Suprapubic skin (tissue), 4 donors: Measurements from ENCODE around the gene PXDC1. TPM values are rescaled to one million over a fixed set of nuclear protein-coding genes. Genes with fewer than 3 reads are reported as not detected.

ENCODE experiments used
- DNase-seq, 2 donors: peaks; one replicate each; pipeline ENCODE4 v3.0.0-alpha.2; 2019; ENCODE audit warnings: low spot score in 2 of 2
- H3K27ac ChIP-seq: fragments of 200-600 bp; sonication (generic); one replicate; pipeline ENCODE4 v1.5.1; 2019
- H3K27me3 ChIP-seq: fragments of 200-600 bp; sonication (generic); one replicate; pipeline ENCODE4 v1.5.1; 2019
- H3K36me3 ChIP-seq: fragments of 200-600 bp; sonication (generic); one replicate; pipeline ENCODE4 v1.5.1; 2019
- H3K4me1 ChIP-seq: fragments of 200-600 bp; sonication (generic); one replicate; pipeline ENCODE4 v1.5.1; 2019
- H3K4me3 ChIP-seq: fragments of 200-600 bp; sonication (generic); one replicate; pipeline ENCODE4 v1.5.1; 2019; ENCODE audit warnings: mild to moderate bottlenecking
- H3K9me3 ChIP-seq: fragments of 200-600 bp; sonication (generic); one replicate; pipeline ENCODE4 v1.5.1; 2019
- CTCF ChIP-seq, 2 donors: fragments of 200-600 bp in 1 of 2; fragments of 450-650 bp in 1 of 2; sonication (generic) in 1 of 2; IDR thresholded peaks; one replicate each; pipeline ENCODE4 v1.5.1; 2016 to 2019; ENCODE audit warnings: antibody characterized with exemption in 2 of 2, mild to moderate bottlenecking in 1 of 2, moderate library complexity in 1 of 2
- EP300 ChIP-seq: sonication (generic); formaldehyde crosslinking; IDR thresholded peaks from one replicate; pipeline ENCODE4 v1.6.1; 2017; ENCODE audit warnings: antibody characterized with exemption
- POLR2A ChIP-seq, 2 donors: fragments of 450-650 bp; IDR thresholded peaks; one replicate each; pipeline ENCODE4 v1.6.1; 2017; ENCODE audit warnings: antibody characterized with exemption in 2 of 2, mild to moderate bottlenecking in 2 of 2, moderate library complexity in 2 of 2
- POLR2AphosphoS5 ChIP-seq, 3 donors: sonication (generic); formaldehyde crosslinking; IDR thresholded peaks; one replicate each; pipeline ENCODE4 v1.6.1; 2017; ENCODE audit warnings: antibody characterized with exemption in 3 of 3
- WGBS: methylation state at CpG from one replicate; pipeline ENCODE4 v1.1.5; 2018; 5-methylcytosine and 5-hydroxymethylcytosine counted together
- total RNA-seq, 4 donors: library from RNA; depleted of rRNA; stranded (reverse); fragments of >200 nt; gene quantifications; one replicate each; pipeline ENCODE4 v1.1.0, GENCODE V29; 2016

PXDC1 gene
- total RNA-seq, 4 donors from 2014 or later = 63.1 to 108 (median 68.5) TPM

GRCh38 chr6:3789896-3790558, 38.5 kb upstream of the PXDC1 start:
- Histone ChIP-seq H3K36me3 (no peaks in the 10 kb centered on the region), H3K27ac (no peak overlapping the region), H3K9me3 (no peaks in the 10 kb centered on the region), H3K4me3 (no peak overlapping the region), H3K4me1 (no peaks in the 10 kb centered on the region), H3K27me3 (no peaks in the 10 kb centered on the region)
- DNase-seq = no peak
- TF ChIP-seq EP300 (no peak), POLR2AphosphoS5 (IDR thresholded peaks at IDR 0.05) (no peak), CTCF (IDR thresholded peaks at IDR 0.05) (no peak), POLR2A (IDR thresholded peaks at IDR 0.05) (no peak)
- 93% methylated on average over 12 of the region's 12 CpGs for WGBS

GRCh38 chr6:3789018-3789895, 37.7 kb upstream of the PXDC1 start:
- DNase-seq = no peak
- H3K4me1 ChIP-seq = no peaks in the 10 kb centered on the region
- H3K4me3 ChIP-seq = no peak overlapping the region
- no peaks in the 10 kb centered on the region for H3K27me3 ChIP-seq
- H3K27ac ChIP-seq = no peak overlapping the region
- H3K9me3 ChIP-seq = no peaks in the 10 kb centered on the region
- no peak for TF ChIP-seq CTCF (IDR thresholded peaks at IDR 0.05)
- no peak for TF ChIP-seq POLR2A (IDR thresholded peaks at IDR 0.05)
- TF ChIP-seq POLR2AphosphoS5 (IDR thresholded peaks at IDR 0.05) = no peak
- no peak for TF ChIP-seq EP300
- no peaks in the 10 kb centered on the region for H3K36me3 ChIP-seq
- WGBS = 96% methylated on average over 13 of the region's 13 CpGs

- Histone ChIP-seq H3K4me3 (no peak overlapping the region), H3K36me3 (no peaks in the 10 kb centered on the region), H3K27me3 (no peaks in the 10 kb centered on the region), H3K4me1 (no peaks in the 10 kb centered on the region), H3K27ac (no peak overlapping the region), H3K9me3 (no peaks in the 10 kb centered on the region)
- TF ChIP-seq CTCF (IDR thresholded peaks at IDR 0.05) = no peak
- no peak for TF ChIP-seq EP300
- no peak for TF ChIP-seq POLR2A (IDR thresholded peaks at IDR 0.05)
- TF ChIP-seq POLR2AphosphoS5 (IDR thresholded peaks at IDR 0.05) = no peak
- 84% methylated on average over 10 of the region's 12 CpGs for WGBS
- no peak for DNase-seq
Measured at GRCh38 chr6:3788408-3789017, 37.0 kb upstream of the PXDC1 start.

- H3K27me3 ChIP-seq = no peaks in the 10 kb centered on the region
- WGBS = 85% methylated on average over 4 of the region's 4 CpGs
- H3K4me3 ChIP-seq = no peak overlapping the region
- no peak for TF ChIP-seq POLR2A (IDR thresholded peaks at IDR 0.05)
- TF ChIP-seq EP300 = no peak
- no peak for TF ChIP-seq CTCF (IDR thresholded peaks at IDR 0.05)
- no peak for TF ChIP-seq POLR2AphosphoS5 (IDR thresholded peaks at IDR 0.05)
- H3K36me3 ChIP-seq = no peaks in the 10 kb centered on the region
- no peak overlapping the region for H3K27ac ChIP-seq
- no peaks in the 10 kb centered on the region for H3K4me1 ChIP-seq
- H3K9me3 ChIP-seq = no peaks in the 10 kb centered on the region
- DNase-seq = no peak
Measured at GRCh38 chr6:3786141-3786540, 34.6 kb upstream of the PXDC1 start.

- Histone ChIP-seq H3K9me3 (no peaks in the 10 kb centered on the region), H3K27me3 (no peaks in the 10 kb centered on the region), H3K4me1 (no peaks in the 10 kb centered on the region), H3K4me3 (no peak overlapping the region), H3K36me3 (no peaks in the 10 kb centered on the region), H3K27ac (no peak overlapping the region)
- no peak for TF ChIP-seq EP300
- no peak for TF ChIP-seq CTCF (IDR thresholded peaks at IDR 0.05)
- TF ChIP-seq POLR2A (IDR thresholded peaks at IDR 0.05) = no peak
- TF ChIP-seq POLR2AphosphoS5 (IDR thresholded peaks at IDR 0.05) = no peak
- no peak for DNase-seq
- 71% methylated on average over 5 of the region's 5 CpGs for WGBS
Measured at GRCh38 chr6:3785745-3786098, 34.2 kb upstream of the PXDC1 start.
